GM21528 (cell line): ENCODE data around the gene KRTAP5-4.
"Not testable (repeated sequence)": the region's sequence is repeated elsewhere in the genome, so short reads cannot be mapped to it uniquely, and the experiment has no call there.

ENCODE experiments used
- ATAC-seq: cut with Tn5 transposase; IDR thresholded peaks from one replicate; pipeline ENCODE4 v1.9.1; 2021; ENCODE audit warnings: mild to moderate bottlenecking, moderate library complexity; ENCODE audit not compliant: unreplicated experiment, low FRiP score

The KRTAP5-4 gene

GRCh38 chr11:1653541-1654387 is 31.8 kb upstream of the KRTAP5-4 start:
- ATAC-seq: no peak

- no peak for ATAC-seq
Measured at GRCh38 chr11:1652771-1653540, 31.0 kb upstream of the KRTAP5-4 start.

GRCh38 chr11:1652442-1652770 is 30.5 kb upstream of the KRTAP5-4 start:
- no peak for ATAC-seq

GRCh38 chr11:1652026-1652425 is 30.1 kb upstream of the KRTAP5-4 start:
- ATAC-seq: no peak

GRCh38 chr11:1651411-1651980 is 29.6 kb upstream of the KRTAP5-4 start:
- ATAC-seq: no peak

- ATAC-seq: no peak
Measured at GRCh38 chr11:1650918-1651262, 29.0 kb upstream of the KRTAP5-4 start.

GRCh38 chr11:1650034-1650917 is 28.3 kb upstream of the KRTAP5-4 start:
- no peak for ATAC-seq

GRCh38 chr11:1648653-1649420 is 26.9 kb upstream of the KRTAP5-4 start:
- no peak for ATAC-seq

GRCh38 chr11:1647901-1648652 is 26.1 kb upstream of the KRTAP5-4 start:
- ATAC-seq: no peak

- not testable (repeated sequence) for ATAC-seq
Measured at GRCh38 chr11:1646540-1646939, 24.6 kb upstream of the KRTAP5-4 start.

- ATAC-seq: no peak
Measured at GRCh38 chr11:1645357-1645821, 23.5 kb upstream of the KRTAP5-4 start.

- ATAC-seq: no peak
Measured at GRCh38 chr11:1644601-1645356, 22.8 kb upstream of the KRTAP5-4 start.

GRCh38 chr11:1643146-1643690 is 21.3 kb upstream of the KRTAP5-4 start:
- no peak for ATAC-seq

GRCh38 chr11:1642288-1643145 is 20.6 kb upstream of the KRTAP5-4 start:
- ATAC-seq: no peak

- no peak for ATAC-seq
Measured at GRCh38 chr11:1641096-1641495, 19.2 kb upstream of the KRTAP5-4 start.

- ATAC-seq: no peak
Measured at GRCh38 chr11:1640076-1640946, 18.4 kb upstream of the KRTAP5-4 start.
